Fibroblast of gingiva (primary cell): Measurements from ENCODE around the gene SPATA7.

Source experiments
- DNase-seq: peaks from one replicate; pipeline ENCODE4 v3.0.0-alpha.2; 2011; ENCODE audit warnings: low read depth

Gene SPATA7

GRCh38 chr14:88482524-88482923 lies 97.1 kb downstream of the SPATA7 start:
- DNase-seq = no peak
